IMR-90 (cell line): ENCODE data around the gene POU2F1. TPM values are rescaled to one million over a fixed set of nuclear protein-coding genes. Genes with fewer than 3 reads are reported as not detected.

ENCODE experiments used
- ATAC-seq: fragments of 200-7000 bp; cut with Tn5 transposase; 2 replicates; pipeline ENCODE4 v1.9.1; 2020; ENCODE audit warnings: low read depth, mild to moderate bottlenecking, moderate library complexity
- BruUV-seq: library from RNA; stranded (reverse); fragments of 400-500 nt; replicated peaks from 2 replicates; lab custom pipeline; 2021; lab: Mats Ljungman, UMichigan
- CTCF ChIA-PET: fragments of 300-600 bp; formaldehyde crosslinking; extraction: SDS; loops from one replicate; lab custom pipeline; 2021; ENCODE audit warnings: antibody characterized with exemption; lab: Yijun Ruan, JAX
- POLR2A ChIA-PET: fragments of 300-600 bp; sonication (Branson Sonifier 250); formaldehyde crosslinking; loops from one replicate; lab custom pipeline; 2022; ENCODE audit warnings: antibody characterized with exemption; ENCODE audit not compliant: unreplicated experiment; lab: Charles Lee
- DNase-seq: peaks from one replicate; pipeline ENCODE4 v3.0.0; 2013
- H2AFZ ChIP-seq: replicated peaks from 2 replicates; pipeline ENCODE3; 2013; ENCODE audit warnings: low read length, mild to moderate bottlenecking; ENCODE audit not compliant: poor library complexity
- H2AK5ac ChIP-seq: 2 replicates; pipeline ENCODE4 v1.6.1; 2013; ENCODE audit warnings: low read depth, low read length, inconsistent platforms
- H2AK9ac ChIP-seq: replicated peaks from 2 replicates; pipeline ENCODE3; 2013; ENCODE audit warnings: mild to moderate bottlenecking, low read depth, low read length, moderate library complexity; ENCODE audit not compliant: poor library complexity
- H2BK120ac ChIP-seq: 2 replicates; pipeline ENCODE4 v1.6.1; 2013; ENCODE audit warnings: low read depth, low read length, inconsistent platforms
- H2BK15ac ChIP-seq: 3 replicates; pipeline ENCODE4 v1.6.1; 2013; ENCODE audit warnings: low read depth, low read length, inconsistent platforms
- H2BK20ac ChIP-seq: 2 replicates; pipeline ENCODE4 v1.6.1; 2013; ENCODE audit warnings: low read depth, mild to moderate bottlenecking, inconsistent platforms, low read length, moderate library complexity
- H2BK5ac ChIP-seq: 2 replicates; pipeline ENCODE4 v1.6.1; 2013; ENCODE audit warnings: mild to moderate bottlenecking, low read depth, low read length, inconsistent platforms; ENCODE audit not compliant: poor library complexity, severe bottlenecking
- H3K14ac ChIP-seq: replicated peaks from 2 replicates; pipeline ENCODE4 v1.6.1; 2013; ENCODE audit warnings: low read depth, low read length, inconsistent platforms
- H3K18ac ChIP-seq: 2 replicates; pipeline ENCODE4 v1.6.1; 2013; ENCODE audit warnings: low read depth, low read length, control low read depth
- H3K23ac ChIP-seq: 2 replicates; pipeline ENCODE4 v1.6.1; 2013; ENCODE audit warnings: low read depth, low read length, inconsistent platforms
- H3K27ac ChIP-seq: 2 replicates; pipeline ENCODE4 v1.5.1; 2013; ENCODE audit warnings: mild to moderate bottlenecking, control low read depth, low read length; ENCODE audit not compliant: insufficient read depth
- H3K27me3 ChIP-seq: 2 replicates; pipeline ENCODE4 v1.6.1; 2013; ENCODE audit warnings: low read length; ENCODE audit not compliant: control insufficient read depth, insufficient read depth
- H3K36me3 ChIP-seq: 2 replicates; pipeline ENCODE4 v1.6.1; 2013; ENCODE audit warnings: low read length, mixed read lengths; ENCODE audit not compliant: control insufficient read depth, insufficient read depth
- H3K4ac ChIP-seq: 2 replicates; pipeline ENCODE4 v1.6.1; 2013; ENCODE audit warnings: low read depth, low read length, inconsistent platforms
- H3K4me1 ChIP-seq: 2 replicates; pipeline ENCODE4 v1.6.1; 2013; ENCODE audit warnings: low read length, mixed read lengths; ENCODE audit not compliant: control insufficient read depth, insufficient read depth
- H3K4me2 ChIP-seq: 2 replicates; pipeline ENCODE4 v1.6.1; 2013; ENCODE audit warnings: low read depth, mild to moderate bottlenecking, control low read depth, low read length, moderate library complexity
- H3K4me3 ChIP-seq: 2 replicates; pipeline ENCODE4 v1.5.1; 2013; ENCODE audit warnings: low read depth, mild to moderate bottlenecking, control low read depth, low read length, moderate library complexity; ENCODE audit not compliant: insufficient read depth
- H3K56ac ChIP-seq: 2 replicates; pipeline ENCODE4 v1.6.1; 2013; ENCODE audit warnings: low read length, inconsistent platforms; ENCODE audit not compliant: insufficient read depth; ENCODE audit errors: extremely low read depth
- H3K79me1 ChIP-seq, 2 experiments: 2 replicates each; pipeline ENCODE4 v1.6.1; 2013; ENCODE audit warnings: low read length in 2 of 2, inconsistent platforms in 1 of 2, low read depth in 1 of 2
- H3K9ac ChIP-seq: 2 replicates; pipeline ENCODE4 v1.6.1; 2013; ENCODE audit warnings: low read depth, low read length, control low read depth
- H3K9me1 ChIP-seq: 2 replicates; pipeline ENCODE4 v1.6.1; 2013; ENCODE audit warnings: low read length, inconsistent platforms; ENCODE audit not compliant: insufficient read depth
- H3K9me3 ChIP-seq: 2 replicates; pipeline ENCODE4 v1.6.1; 2013; ENCODE audit warnings: low read length; ENCODE audit not compliant: control insufficient read depth, insufficient read depth
- H4K20me1 ChIP-seq: 2 replicates; pipeline ENCODE4 v1.6.1; 2013; ENCODE audit warnings: low read length, inconsistent platforms; ENCODE audit not compliant: insufficient read depth
- H4K5ac ChIP-seq: 2 replicates; pipeline ENCODE4 v1.6.1; 2013; ENCODE audit warnings: mild to moderate bottlenecking, low read depth, low read length, control low read depth
- H4K8ac ChIP-seq, 2 experiments: 2 replicates each; pipeline ENCODE4 v1.6.1; 2013; ENCODE audit warnings: low read depth in 2 of 2, low read length in 2 of 2, control low read depth in 1 of 2, inconsistent platforms in 1 of 2
- H4K91ac ChIP-seq: 2 replicates; pipeline ENCODE4 v1.6.1; 2013; ENCODE audit warnings: low read depth, low read length, inconsistent platforms; ENCODE audit not compliant: insufficient read depth
- CEBPB ChIP-seq: IDR thresholded peaks from 2 replicates; pipeline ENCODE4 v1.6.1; 2012; ENCODE audit warnings: low read depth, low read length, improper control_type of control experiment
- RAD21 ChIP-seq: IDR thresholded peaks from 2 replicates; pipeline ENCODE4 v1.6.1; 2012; ENCODE audit warnings: low read length, improper control_type of control experiment
- WGBS, 2 experiments: methylation state at CpG; one replicate each; pipeline versions ENCODE4 v1.1.5 to v1.1.7; 2013; ENCODE audit warnings: missing lambda C conversion rate in 2 of 2; ENCODE audit not compliant: insufficient read length in 1 of 2; ENCODE audit errors: extremely low coverage in 2 of 2; 5-methylcytosine and 5-hydroxymethylcytosine counted together
- dilution Hi-C: fragments of 300-500 bp; cut with HindIII; formaldehyde crosslinking; loops from one replicate; pipeline ENCODE4 v1.14.3; 2018; ENCODE audit warnings: low sequenced_read_pairs; ENCODE audit not compliant: unreplicated experiment
- in situ Hi-C: fragments of 300-500 bp; cut with MboI; formaldehyde crosslinking; loops from 3 replicates; pipeline ENCODE4 v1.14.3; 2019; ENCODE audit warnings: low sequenced_read_pairs, inconsistent platforms, mixed read lengths
- intact Hi-C: fragments of 100-400 bp; cut with micrococcal nuclease; formaldehyde crosslinking; loops from 2 replicates; pipeline ENCODE4 v1.10.0; 2022
- polyA plus RNA-seq, 3 experiments: library from polyadenylated mRNA; depleted of rRNA; stranded (reverse); fragments of >200 nt; gene quantifications; 2 replicates each; pipeline ENCODE4 v1.2.3, GENCODE V29; 2012; ENCODE audit warnings: low replicate concordance in 1 of 3
- total RNA-seq: library from RNA; depleted of rRNA; stranded (reverse); fragments of >200 nt; gene quantifications from 2 replicates; pipeline ENCODE4 v1.2.3, GENCODE V29; 2012
- TF ChIP-seq, protein P1 (sequence below): conservative IDR thresholded peaks from 2 replicates; pipeline ENCODE4 v1.5.1; 2012; ENCODE audit warnings: mild to moderate bottlenecking, low read depth, low read length, improper control_type of control experiment

POU2F1 gene
- total and polyA plus RNA-seq, 2 of the 4 experiments (the other 2 are of a cell fraction): 1.2 to 3.4 TPM

DNA sequence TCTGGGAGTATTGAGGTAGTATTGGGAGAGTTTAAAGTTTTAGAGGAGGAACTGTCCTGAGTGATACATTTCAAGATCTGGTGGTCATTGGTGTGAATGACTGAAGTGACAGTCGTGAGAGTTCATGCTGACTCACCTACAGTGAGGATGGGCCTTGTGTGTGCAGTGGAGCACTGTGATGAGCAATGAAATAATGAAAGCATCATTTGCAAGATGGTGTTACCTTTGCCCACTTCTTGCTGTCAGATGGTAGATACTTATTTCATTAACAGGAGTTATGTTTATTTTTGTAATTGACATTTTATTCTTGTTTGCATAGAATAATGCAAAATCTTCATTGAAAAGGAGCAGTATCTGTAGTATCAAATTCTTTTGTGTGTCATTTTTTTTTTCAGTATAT lies 29.0 kb downstream of the POU2F1 start:
- H3K14ac ChIP-seq: no peak overlapping the region
- H3K27ac ChIP-seq: no peak overlapping the region
- dilution Hi-C loops: loop anchor here (25.0 kb wide), 1 partner anchor 188 kb away; no protein-coding TSS in a partner anchor
- no peak overlapping the region for H2AFZ ChIP-seq
- no peak overlapping the region for H2BK20ac ChIP-seq
- H3K4ac ChIP-seq: no peak overlapping the region
- no peak overlapping the region for H2BK15ac ChIP-seq
- H3K4me2 ChIP-seq: no peak overlapping the region
- H3K4me1 ChIP-seq: no peaks in the 10 kb centered on the region
- no peak overlapping the region for H4K5ac ChIP-seq
- no peak overlapping the region for H2BK5ac ChIP-seq
- H3K79me1 ChIP-seq: peaks cover 5 to 11% of the 10 kb centered on the region in 2 experiments; a peak in 3 of 4 replicates
- intact Hi-C loops: no loop called here
- no peak for ATAC-seq
- H3K56ac ChIP-seq: no peak overlapping the region
- no CpG with 5 or more reads among the region's 1 CpG for WGBS, 2 experiments
- 0 out of 2 replicates have a peak, but pooled peaks cover 2% of the 10 kb centered on the region for H3K9me1 ChIP-seq
- H4K8ac ChIP-seq: no peak overlapping the region
- H3K23ac ChIP-seq: no peak overlapping the region
- H3K9me3 ChIP-seq: no peaks in the 10 kb centered on the region
- no peak for DNase-seq
- H3K36me3 ChIP-seq: no peaks in the 10 kb centered on the region
- no peak overlapping the region for H3K18ac ChIP-seq
- H3K4me3 ChIP-seq: no peak overlapping the region
- no peaks in the 10 kb centered on the region for H3K27me3 ChIP-seq
- no peaks in the 10 kb centered on the region; the same call in 1 of the 2 replicates for H4K20me1 ChIP-seq
- ChIA-PET CTCF (no interaction called here), POLR2A (no interaction called here)
- H2AK5ac ChIP-seq: no peak overlapping the region
- no peak overlapping the region for H2BK120ac ChIP-seq
- no peak overlapping the region for H4K91ac ChIP-seq
- no peak overlapping the region for H2AK9ac ChIP-seq
- TF ChIP-seq, protein P1, sequence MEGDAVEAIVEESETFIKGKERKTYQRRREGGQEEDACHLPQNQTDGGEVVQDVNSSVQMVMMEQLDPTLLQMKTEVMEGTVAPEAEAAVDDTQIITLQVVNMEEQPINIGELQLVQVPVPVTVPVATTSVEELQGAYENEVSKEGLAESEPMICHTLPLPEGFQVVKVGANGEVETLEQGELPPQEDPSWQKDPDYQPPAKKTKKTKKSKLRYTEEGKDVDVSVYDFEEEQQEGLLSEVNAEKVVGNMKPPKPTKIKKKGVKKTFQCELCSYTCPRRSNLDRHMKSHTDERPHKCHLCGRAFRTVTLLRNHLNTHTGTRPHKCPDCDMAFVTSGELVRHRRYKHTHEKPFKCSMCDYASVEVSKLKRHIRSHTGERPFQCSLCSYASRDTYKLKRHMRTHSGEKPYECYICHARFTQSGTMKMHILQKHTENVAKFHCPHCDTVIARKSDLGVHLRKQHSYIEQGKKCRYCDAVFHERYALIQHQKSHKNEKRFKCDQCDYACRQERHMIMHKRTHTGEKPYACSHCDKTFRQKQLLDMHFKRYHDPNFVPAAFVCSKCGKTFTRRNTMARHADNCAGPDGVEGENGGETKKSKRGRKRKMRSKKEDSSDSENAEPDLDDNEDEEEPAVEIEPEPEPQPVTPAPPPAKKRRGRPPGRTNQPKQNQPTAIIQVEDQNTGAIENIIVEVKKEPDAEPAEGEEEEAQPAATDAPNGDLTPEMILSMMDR: no peak
- TF ChIP-seq RAD21 (no peak), CEBPB (no peak)
- no peak overlapping the region for H3K9ac ChIP-seq
- in situ Hi-C loops: loop anchor here (25.0 kb wide), 1 partner anchor 438 kb away; no protein-coding TSS in a partner anchor
- no TSS peak for BruUV-seq
